Progenitor cell of endocrine pancreas (in vitro differentiated cells): Measurements from ENCODE around the gene KNDC1. TPM values are rescaled to one million over a fixed set of nuclear protein-coding genes. Genes with fewer than 3 reads are reported as not detected.
"Not testable (repeated sequence)": the region's sequence is repeated elsewhere in the genome, so short reads cannot be mapped to it uniquely, and the experiment has no call there.

ENCODE experiments used
- DNase-seq: peaks from one replicate; pipeline ENCODE4 v3.0.0; 2021; ENCODE audit warnings: low spot score; ENCODE audit not compliant: unreplicated experiment
- H3K27ac Mint-ChIP-seq: 2 replicates; pipeline ENCODE4 v1.8.0; 2021; ENCODE audit warnings: mild to moderate bottlenecking, moderate library complexity, mixed read lengths
- H3K27me3 Mint-ChIP-seq: 2 replicates; pipeline ENCODE4 v1.8.0; 2021; ENCODE audit warnings: mixed read lengths
- H3K36me3 Mint-ChIP-seq: 2 replicates; pipeline ENCODE4 v1.8.0; 2022; ENCODE audit warnings: mixed read lengths; ENCODE audit not compliant: insufficient read depth
- H3K4me1 Mint-ChIP-seq: 2 replicates; pipeline ENCODE4 v1.8.0; 2021; ENCODE audit warnings: low read depth, mixed read lengths
- H3K4me3 Mint-ChIP-seq: 2 replicates; pipeline ENCODE4 v1.8.0; 2021; ENCODE audit warnings: low read depth, mild to moderate bottlenecking, moderate library complexity, mixed read lengths
- H3K9me3 Mint-ChIP-seq: 2 replicates; pipeline ENCODE4 v1.8.0; 2021; ENCODE audit warnings: low read depth, mixed read lengths
- long read RNA-seq: library from polyadenylated mRNA; unstranded; transcript quantifications from one replicate; pipeline ENCODE4 v2.0.0, GENCODE V29; 2020
- total RNA-seq: library from RNA; stranded (reverse); gene quantifications from 2 replicates; pipeline ENCODE4 v1.2.1, GENCODE V29; 2021
- TF ChIP-seq, protein P1 (sequence below): fragments of 200-600 bp; sonication (generic); IDR thresholded peaks from one replicate; pipeline ENCODE4 v1.5.0; 2021; ENCODE audit warnings: antibody characterized with exemption, mild to moderate bottlenecking; ENCODE audit not compliant: unreplicated experiment

KNDC1 gene, protein sequence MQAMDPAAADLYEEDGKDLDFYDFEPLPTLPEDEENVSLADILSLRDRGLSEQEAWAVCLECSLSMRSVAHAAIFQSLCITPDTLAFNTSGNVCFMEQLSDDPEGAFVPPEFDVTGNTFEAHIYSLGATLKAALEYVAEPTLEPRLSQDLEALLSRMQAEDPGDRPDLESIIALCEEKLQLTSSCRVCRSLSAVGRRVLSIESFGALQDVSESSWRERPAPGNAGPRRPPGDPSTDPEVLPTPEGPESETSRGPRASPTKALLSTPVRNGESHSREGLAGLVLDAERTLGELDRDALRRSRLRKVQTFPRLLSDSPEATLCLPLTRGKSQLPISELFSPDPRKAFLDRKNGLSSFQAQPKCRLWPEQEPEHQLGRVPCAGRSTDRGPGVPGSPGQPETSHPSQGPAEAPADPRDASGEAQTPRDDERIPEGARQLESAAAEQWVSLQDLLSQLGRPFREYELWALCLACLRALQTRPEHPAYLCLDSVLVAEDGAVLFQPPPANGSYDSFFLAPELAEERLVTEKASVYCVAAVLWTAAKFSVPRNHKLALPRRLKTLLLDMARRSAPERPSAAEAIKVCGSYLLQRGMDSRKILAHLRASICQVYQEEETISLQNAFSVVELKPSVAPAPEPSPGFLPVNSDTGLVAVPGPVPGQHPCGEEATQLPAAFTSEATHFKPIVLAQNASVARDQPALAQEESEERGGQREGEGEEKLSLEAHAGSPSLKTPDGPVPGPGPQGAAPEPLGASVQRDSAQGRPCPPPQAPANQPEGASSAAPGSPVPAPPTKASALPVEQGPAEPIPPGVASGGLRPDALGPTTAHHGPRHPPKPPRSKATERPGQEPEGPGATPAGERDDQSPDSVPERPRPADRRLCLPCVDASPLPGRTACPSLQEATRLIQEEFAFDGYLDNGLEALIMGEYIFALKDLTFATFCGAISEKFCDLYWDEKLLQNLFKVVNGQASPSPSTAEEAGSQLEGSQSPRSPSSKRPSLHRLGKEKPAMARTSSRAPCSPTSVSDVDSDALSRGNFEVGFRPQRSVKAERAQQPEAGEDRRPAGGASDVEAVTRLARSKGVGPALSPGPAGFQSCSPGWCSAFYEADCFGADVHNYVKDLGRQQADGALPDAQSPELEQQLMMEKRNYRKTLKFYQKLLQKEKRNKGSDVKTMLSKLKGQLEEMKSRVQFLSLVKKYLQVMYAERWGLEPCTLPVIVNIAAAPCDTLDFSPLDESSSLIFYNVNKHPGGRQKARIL (N-terminal part only)
- 11.0 and 14.2 TPM in 2 replicates for total RNA-seq
- long read RNA-seq, partial matches to known transcripts: 0 of 1 reads
- long read RNA-seq, other reads (novel, unspliced or antisense): 1 of 1 reads

DNA sequence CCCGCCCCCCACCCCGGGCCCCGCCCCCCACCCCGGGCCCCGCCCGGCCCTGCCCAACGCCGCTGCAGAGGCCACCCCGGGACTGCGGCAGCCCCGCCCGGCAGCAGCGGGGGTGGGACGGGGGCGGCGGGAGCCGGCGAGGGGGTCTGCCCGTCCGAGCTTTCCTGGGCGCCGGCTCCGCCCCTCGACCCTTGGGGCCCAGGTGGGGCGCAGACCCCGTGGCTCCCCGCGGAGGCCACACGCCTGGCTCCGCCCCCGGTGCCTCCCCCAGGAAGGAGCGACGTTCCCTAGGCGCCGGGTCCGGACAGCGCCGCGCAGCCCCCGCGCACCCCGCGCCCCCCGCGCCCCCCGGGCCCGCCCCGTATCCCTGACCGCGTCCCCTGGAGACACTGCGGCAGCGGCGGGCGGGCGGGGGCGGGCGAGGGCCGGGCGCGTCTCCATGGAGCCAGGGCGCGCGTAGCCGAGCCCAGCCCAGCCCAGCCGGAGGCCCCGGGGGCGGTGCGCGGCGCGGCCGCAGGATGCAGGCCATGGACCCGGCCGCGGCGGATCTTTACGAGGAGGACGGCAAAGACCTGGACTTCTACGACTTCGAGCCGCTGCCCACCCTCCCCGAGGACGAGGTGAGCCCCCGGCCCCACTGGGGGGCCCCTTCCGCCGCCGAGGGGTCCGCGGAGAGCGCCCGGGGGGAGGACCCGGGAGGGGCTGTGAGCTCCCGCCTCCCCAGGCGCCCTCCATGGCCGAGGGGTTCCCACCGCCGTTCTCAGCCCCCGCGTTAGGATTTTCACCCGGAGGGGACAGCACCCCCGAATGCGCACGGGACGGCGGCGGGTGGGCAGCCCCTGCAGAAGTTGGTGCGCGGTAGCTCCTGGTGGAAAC lies at the start of gene KNDC1:
KNDC1 (plus strand) TSS at position 270 of the 876 bp plus-strand sequence; CDS start at position 519, 249 bp downstream.
- Mint-ChIP-seq H3K27me3 (peaks cover 17% of the 10 kb centered on the region), H3K27ac (no peak within 1 kb of the TSS), H3K4me3 (peak within 1 kb of the TSS; percentile 68), H3K9me3 (no peaks in the 10 kb centered on the region), H3K36me3 (peaks cover 3% of the 10 kb centered on the region), H3K4me1 (peaks cover 1% of the 10 kb centered on the region)
- DNase-seq: no peak
- TF ChIP-seq, protein P1, sequence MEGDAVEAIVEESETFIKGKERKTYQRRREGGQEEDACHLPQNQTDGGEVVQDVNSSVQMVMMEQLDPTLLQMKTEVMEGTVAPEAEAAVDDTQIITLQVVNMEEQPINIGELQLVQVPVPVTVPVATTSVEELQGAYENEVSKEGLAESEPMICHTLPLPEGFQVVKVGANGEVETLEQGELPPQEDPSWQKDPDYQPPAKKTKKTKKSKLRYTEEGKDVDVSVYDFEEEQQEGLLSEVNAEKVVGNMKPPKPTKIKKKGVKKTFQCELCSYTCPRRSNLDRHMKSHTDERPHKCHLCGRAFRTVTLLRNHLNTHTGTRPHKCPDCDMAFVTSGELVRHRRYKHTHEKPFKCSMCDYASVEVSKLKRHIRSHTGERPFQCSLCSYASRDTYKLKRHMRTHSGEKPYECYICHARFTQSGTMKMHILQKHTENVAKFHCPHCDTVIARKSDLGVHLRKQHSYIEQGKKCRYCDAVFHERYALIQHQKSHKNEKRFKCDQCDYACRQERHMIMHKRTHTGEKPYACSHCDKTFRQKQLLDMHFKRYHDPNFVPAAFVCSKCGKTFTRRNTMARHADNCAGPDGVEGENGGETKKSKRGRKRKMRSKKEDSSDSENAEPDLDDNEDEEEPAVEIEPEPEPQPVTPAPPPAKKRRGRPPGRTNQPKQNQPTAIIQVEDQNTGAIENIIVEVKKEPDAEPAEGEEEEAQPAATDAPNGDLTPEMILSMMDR: no peak

DNA sequence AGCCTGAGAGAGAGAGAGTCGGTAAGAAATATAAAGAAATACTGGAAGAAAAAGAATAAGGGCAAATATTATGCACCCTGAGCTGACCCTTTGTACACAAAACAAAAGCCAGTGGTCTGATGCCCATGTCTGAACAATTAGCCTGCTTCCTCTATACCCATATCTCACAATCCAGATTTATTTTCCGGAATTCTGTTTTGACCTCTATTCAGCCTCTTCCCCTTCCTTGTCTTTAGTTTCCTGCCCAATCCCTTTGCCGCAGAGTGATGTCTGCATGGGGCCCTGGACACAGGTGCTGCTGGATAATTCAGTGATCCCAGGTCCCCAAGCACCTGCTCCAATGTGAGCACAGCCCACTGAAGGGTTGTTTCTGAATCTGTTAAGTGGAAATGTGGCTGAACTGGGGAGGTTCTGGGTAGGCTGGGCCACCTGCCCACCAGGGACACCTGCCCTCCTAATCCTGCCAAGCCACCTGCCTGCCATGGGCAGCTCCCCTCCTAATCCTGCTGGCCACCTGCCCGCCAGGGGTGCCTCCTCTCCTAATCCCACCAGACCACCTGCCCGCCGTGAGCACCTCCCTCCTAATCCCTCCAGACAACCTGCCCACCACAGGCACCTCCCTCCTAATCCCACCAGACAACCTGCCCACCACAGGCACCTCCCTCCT lies 49.3 kb upstream of the KNDC1 start:
- Mint-ChIP-seq H3K4me1 (no peaks in the 10 kb centered on the region), H3K27ac (peak overlapping the region; percentile 76), H3K4me3 (no peak overlapping the region), H3K36me3 (no peaks in the 10 kb centered on the region), H3K9me3 (peaks cover 8% of the 10 kb centered on the region), H3K27me3 (no peaks in the 10 kb centered on the region)
- no peak for DNase-seq
- TF ChIP-seq, protein P1: no peak

DNA sequence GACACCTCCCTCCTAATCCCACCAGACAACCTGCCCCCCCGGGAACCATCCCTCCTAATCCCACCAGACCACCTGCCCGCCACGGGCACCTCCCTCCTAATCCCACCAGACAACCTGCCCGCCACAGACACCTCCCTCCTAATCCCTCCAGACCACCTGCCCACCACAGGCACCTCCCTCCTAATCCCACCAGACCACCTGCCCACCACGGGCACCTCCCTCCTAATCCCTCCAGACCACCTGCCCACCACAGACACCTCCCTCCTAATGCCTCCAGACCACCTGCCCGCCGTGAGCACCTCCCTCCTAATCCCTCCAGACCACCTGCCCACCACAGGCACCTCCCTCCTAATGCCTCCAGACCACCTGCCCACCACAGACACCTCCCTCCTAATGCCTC lies 48.4 kb upstream of the KNDC1 start:
- H3K4me1 Mint-ChIP-seq, H3K36me3 Mint-ChIP-seq, DNase-seq, H3K9me3 Mint-ChIP-seq, H3K27me3 Mint-ChIP-seq, H3K27ac Mint-ChIP-seq, H3K4me3 Mint-ChIP-seq: not testable (repeated sequence)

DNA sequence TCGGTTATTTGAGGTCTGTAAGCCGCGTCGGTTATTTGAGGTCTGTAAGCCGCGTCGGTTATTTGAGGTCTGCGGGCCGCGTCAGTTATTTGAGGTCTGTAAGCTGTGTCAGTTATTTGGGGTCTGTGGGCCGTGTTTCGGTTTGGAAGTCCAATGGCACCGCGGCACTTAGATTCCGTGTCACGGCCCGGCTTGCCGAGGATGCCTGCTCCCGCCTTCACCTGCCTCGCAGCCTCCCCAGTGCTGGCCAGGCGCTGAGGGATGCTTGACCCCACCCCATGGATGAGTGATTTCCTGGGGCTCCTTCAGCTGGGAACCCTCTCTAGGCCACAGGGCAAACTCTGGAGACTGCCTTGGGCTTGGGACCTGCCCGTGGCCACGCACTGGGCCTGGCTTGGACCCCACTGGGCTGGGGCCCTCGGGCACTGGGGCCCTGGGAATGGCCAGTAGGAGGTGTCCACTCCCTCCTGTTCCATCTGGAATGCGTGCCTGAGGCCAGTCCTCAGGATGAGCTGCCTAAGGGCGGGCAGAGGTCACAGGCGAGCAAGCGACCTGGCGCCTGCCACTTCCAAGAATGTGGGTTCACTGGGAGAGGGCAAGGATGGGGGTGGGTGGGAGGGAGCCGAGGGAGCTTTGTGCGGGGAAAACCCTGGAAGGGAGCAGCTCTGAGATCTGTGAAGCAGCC lies 46.7 kb upstream of the KNDC1 start:
- Mint-ChIP-seq H3K36me3 (no peaks in the 10 kb centered on the region), H3K27me3 (peaks cover 4% of the 10 kb centered on the region), H3K4me3 (no peak overlapping the region), H3K9me3 (no peaks in the 10 kb centered on the region), H3K4me1 (no peaks in the 10 kb centered on the region), H3K27ac (no peak overlapping the region)
- no peak for DNase-seq
- TF ChIP-seq, protein P1: no peak
